Cardiac septum (tissue), 1 donor: Measurements from ENCODE around the gene CENPQ. TPM values are rescaled to one million over a fixed set of nuclear protein-coding genes. Genes with fewer than 3 reads are reported as not detected.

ENCODE experiments used
- DNase-seq: peaks from one replicate; pipeline ENCODE4 v3.0.0-alpha.2; 2020; ENCODE audit warnings: low spot score
- intact Hi-C: fragments of 100-400 bp; cut with DNase I; formaldehyde crosslinking; loops from one replicate; pipeline ENCODE4 v1.14.0; 2022
- total RNA-seq: library from RNA; stranded (reverse); fragmentation: NEBNext Ultra II Directional; extraction: Animal tissue kit (Norgen Biotek cat#: 25700); gene quantifications from one replicate; pipeline ENCODE4 v1.2.1, GENCODE V29; 2021
- donor health status: DM: no; HTN: no; CAD: no.

Gene CENPQ
- total RNA-seq, 1 donor from 2014 or later: 3.4 TPM

GRCh38 chr6:49499126-49499525 is 36.0 kb downstream of the CENPQ start:
- no peak for DNase-seq
- intact Hi-C loops: no loop called here

DNA sequence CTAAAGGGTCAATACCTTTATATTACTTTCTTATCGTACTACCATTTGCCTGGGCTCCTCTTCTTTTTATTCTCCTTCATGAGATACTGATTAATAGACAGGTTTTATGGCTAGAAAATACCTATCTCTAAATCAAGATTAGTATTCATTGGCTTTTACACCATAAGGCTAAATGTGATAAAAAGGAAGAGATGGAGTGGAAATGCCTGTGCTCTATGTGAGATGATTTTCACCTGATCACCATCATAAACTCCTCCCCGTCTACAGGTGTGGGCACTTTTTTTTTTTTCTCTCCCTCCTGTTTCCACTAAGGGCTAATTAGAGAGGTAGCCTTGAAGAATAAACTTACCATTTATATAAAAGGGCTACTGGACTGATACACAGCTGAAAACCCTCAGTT is 36.5 kb downstream of the CENPQ start, which contains the start of gene GLYATL3:
Gene GLYATL3 (plus strand): TSS at position 301 of the 400 bp plus-strand sequence. CDS start 12,068 bp downstream, outside the sequence.
- intact Hi-C loops: no loop called here
- DNase-seq: no peak

GRCh38 chr6:49504666-49505065 is 41.5 kb downstream of the CENPQ start:
- intact Hi-C loops: no loop called here
- no peak for DNase-seq

- no peak for DNase-seq
- intact Hi-C loops: no loop called here
Measured at GRCh38 chr6:49506569-49507111, 43.5 kb downstream of the CENPQ start.

DNA sequence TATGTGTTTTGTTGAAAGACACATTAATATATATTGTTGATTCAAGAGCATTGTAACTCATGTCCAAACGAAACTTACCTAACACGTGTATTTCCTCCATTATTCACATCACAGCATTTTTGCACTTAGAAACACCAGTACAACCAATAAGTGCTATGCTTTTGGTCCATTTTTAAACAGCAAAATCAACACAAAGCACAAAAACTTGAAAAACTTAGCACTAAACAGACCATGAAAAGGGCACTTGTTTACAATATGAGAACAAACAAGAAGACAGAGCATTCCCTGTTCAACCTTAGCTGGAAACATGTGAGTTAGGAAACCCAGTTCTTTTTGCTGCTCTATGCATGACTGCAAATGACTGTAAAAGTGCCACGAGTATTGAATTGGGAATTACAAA is 46.2 kb downstream of the CENPQ start:
- intact Hi-C loops: no loop called here
- no peak for DNase-seq

GRCh38 chr6:49513153-49513989 is 50.2 kb downstream of the CENPQ start:
- intact Hi-C loops: no loop called here
- DNase-seq: no peak

- DNase-seq: no peak
- intact Hi-C loops: no loop called here
Measured at GRCh38 chr6:49514571-49515484, 51.7 kb downstream of the CENPQ start.

- DNase-seq: no peak
Measured at GRCh38 chr6:49515485-49516146, 52.4 kb downstream of the CENPQ start.

GRCh38 chr6:49516147-49516505 is 53.0 kb downstream of the CENPQ start:
- intact Hi-C loops: no loop called here
- DNase-seq: no peak

More at GRCh38 chr6:49515485-49516146, 52.4 kb downstream of the CENPQ start:
- intact Hi-C loops: no loop called here

- DNase-seq: no peak
- intact Hi-C loops: no loop called here
Measured at GRCh38 chr6:49517919-49518318, 54.7 kb downstream of the CENPQ start.

DNA sequence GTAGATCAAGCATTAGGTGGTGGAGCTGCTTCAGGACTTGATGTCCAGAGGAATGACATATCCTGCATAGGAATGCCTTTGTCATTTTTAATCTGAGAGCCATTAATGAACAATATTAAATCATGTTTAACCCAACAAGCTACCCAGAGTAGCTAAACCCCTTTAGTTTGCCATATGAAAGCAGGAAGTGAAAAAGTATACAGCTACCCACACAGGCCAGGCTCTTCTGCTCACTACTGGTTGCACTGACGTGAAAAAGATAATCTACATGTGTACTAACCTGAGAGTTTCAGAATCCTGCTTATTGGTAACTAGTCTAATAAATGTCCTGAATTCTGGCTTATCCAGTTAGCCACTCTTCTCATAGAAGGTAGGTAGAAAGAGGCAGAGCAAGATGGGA is 56.5 kb downstream of the CENPQ start:
- DNase-seq: no peak
- intact Hi-C loops: no loop called here

DNA sequence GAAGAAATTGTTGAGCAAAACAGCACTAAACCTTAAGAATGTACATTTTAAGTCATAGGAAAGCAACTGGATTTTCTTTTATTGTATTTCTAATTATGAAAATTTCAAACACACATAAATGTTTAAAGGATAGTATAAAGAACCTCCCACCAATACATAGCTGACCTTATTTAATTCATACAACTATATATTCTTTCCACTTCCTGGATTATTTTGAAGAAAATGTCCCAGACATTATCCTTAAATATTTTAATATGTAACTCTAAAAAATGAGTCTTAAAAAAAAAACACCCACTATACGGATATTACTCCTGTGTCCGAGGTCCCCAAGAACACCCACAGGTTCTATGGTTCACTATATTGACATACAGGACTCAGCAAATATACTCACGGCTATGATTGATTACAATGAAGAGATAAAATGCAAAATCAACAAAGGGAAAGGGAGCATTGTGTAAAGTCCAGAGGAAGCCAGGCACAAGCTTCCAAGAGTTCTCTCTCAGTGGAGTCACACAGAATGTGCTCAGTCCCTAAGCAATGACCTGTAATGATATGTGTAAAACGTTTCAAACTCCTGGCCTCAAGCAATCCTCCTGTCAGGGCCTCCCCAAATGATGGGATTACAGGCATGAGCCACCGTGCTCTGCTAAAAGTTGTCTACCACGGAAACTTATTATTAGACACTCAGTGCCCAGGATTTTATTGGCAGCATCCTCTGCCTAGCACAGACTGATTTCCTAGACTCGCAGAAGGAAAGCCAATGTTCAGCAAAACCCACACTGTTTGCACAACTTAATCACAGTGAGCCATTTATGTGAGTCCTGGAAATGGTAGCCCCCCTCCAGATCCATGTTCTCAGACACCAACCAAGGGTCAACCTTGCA is 59.8 kb downstream of the CENPQ start:
- no peak for DNase-seq
- intact Hi-C loops: no loop called here

DNA sequence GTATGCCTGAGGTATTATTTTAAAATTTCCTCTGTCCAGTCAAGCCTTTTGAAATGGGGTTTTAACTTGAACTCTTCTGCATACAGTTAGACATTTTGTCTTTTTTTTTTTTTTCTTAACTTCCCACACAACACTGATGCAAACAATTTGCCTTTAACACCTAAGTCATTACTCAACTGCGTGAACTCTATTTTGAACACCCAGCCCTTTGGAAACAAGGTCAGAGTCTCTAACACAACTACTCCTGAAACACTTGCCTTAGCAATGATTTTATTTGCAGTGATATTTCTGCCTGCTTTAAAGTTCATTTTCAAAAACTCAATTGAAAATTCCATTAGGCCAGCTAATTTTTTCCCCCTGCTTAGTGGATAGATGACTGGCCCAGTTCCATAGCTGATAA is 60.7 kb downstream of the CENPQ start:
- DNase-seq: no peak
- intact Hi-C loops: no loop called here

DNA sequence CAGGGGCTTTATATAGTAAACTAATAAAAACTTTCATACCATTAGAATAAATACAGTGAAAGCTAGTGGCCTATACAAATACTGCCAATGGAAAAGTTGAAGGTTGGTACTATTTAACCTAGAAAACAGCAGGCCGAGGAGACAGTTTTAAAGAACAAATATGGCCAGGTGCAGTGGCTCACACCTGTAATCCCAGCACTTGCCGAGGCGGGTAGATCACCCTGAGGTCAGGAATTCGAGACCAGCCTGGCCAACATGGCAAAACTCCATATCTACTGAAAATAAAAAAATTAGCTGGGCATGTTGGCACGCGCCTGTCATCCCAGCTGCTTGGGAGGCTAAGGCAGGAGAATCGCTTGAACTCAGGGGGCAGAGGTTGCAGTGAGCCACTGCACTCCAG is 61.4 kb downstream of the CENPQ start:
- intact Hi-C loops: no loop called here
- DNase-seq: no peak

DNA sequence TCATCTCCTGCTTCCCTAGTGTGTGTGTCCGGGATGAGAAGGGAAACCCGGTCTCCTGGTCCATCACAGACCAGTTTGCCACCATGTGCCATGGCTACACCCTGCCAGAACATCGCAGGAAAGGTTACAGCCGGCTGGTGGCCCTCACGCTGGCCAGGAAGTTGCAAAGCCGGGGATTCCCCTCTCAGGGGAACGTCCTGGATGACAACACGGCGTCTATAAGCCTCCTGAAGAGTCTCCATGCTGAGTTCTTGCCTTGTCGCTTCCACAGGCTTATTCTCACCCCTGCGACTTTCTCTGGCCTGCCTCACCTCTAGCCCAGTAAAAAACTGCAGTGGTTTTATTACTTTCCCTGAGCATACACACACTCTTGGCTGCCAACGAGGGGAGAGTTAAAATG is 63.4 kb downstream of the CENPQ start:
- DNase-seq: no peak
- intact Hi-C loops: no loop called here

GRCh38 chr6:49527320-49527719 is 64.2 kb downstream of the CENPQ start:
- intact Hi-C loops: no loop called here
- no peak for DNase-seq

DNA sequence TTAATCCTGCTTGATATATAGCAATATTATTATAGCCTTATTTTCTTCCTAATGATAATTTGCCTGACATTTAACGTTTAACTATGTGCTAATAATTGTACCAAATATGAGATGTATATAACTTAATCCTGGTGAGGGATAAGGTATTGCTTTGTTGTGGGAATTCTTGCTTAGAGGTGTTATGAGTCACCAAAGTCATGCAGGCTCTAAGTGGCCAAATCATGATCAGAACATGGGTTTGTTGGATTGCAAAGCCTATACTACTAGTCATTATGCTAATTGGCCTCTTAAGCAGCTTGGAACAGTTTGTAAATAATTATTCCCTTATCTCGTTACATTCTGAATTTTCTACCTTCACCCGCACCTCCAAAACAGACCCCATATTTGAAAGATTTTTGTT is 65.4 kb downstream of the CENPQ start:
- intact Hi-C loops: no loop called here
- no peak for DNase-seq

GRCh38 chr6:49530141-49530776 is 67.1 kb downstream of the CENPQ start:
- no peak for DNase-seq
- intact Hi-C loops: no loop called here
